ENCODE data around the gene CDKN1A.

DNA sequence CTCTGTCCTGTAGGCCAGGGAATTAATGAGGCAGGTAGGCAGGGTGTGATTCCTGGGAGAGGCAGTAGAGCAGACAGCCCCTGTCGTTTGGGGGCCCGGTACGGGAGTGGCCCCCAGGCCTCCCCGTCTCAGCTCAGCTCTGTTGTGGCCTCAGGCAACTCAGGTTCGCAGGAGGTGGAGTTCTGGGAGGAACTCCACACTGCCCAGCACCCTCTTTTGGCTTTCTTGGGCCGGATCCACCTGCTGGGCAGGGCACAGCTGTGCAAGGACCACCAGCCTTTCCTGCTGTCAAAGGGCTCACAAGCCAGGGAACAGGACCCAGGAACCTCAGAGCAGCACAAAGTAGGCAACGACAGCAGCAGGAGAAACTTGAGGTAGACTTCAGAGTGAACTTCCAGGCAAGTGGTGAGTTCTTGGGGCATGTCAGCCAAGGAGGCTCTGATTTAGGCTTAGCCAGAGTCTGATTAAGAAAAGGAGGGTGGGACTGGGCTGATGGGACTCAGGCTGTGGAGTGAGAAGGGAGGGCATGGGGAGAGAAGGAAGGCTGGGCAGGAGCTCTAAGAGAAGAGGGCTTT is 56.1 kb downstream of the CDKN1A start:
- no peak for TF ChIP-seq POLR2A (IDR thresholded peaks at IDR 0.05)
- TF ChIP-seq, protein P1, sequence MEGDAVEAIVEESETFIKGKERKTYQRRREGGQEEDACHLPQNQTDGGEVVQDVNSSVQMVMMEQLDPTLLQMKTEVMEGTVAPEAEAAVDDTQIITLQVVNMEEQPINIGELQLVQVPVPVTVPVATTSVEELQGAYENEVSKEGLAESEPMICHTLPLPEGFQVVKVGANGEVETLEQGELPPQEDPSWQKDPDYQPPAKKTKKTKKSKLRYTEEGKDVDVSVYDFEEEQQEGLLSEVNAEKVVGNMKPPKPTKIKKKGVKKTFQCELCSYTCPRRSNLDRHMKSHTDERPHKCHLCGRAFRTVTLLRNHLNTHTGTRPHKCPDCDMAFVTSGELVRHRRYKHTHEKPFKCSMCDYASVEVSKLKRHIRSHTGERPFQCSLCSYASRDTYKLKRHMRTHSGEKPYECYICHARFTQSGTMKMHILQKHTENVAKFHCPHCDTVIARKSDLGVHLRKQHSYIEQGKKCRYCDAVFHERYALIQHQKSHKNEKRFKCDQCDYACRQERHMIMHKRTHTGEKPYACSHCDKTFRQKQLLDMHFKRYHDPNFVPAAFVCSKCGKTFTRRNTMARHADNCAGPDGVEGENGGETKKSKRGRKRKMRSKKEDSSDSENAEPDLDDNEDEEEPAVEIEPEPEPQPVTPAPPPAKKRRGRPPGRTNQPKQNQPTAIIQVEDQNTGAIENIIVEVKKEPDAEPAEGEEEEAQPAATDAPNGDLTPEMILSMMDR (IDR thresholded peaks at IDR 0.05) = no peak

Data from lower leg skin (tissue), 3 donors.